Raji (cell line): ENCODE measurements around the gene ROBO3.

Experiments
- POLR2A ChIP-seq: IDR thresholded peaks from 2 replicates; pipeline ENCODE4 v1.6.1; 2011; ENCODE audit warnings: low read depth, low read length, control low read depth; ENCODE audit not compliant: insufficient read depth

ROBO3 gene, protein sequence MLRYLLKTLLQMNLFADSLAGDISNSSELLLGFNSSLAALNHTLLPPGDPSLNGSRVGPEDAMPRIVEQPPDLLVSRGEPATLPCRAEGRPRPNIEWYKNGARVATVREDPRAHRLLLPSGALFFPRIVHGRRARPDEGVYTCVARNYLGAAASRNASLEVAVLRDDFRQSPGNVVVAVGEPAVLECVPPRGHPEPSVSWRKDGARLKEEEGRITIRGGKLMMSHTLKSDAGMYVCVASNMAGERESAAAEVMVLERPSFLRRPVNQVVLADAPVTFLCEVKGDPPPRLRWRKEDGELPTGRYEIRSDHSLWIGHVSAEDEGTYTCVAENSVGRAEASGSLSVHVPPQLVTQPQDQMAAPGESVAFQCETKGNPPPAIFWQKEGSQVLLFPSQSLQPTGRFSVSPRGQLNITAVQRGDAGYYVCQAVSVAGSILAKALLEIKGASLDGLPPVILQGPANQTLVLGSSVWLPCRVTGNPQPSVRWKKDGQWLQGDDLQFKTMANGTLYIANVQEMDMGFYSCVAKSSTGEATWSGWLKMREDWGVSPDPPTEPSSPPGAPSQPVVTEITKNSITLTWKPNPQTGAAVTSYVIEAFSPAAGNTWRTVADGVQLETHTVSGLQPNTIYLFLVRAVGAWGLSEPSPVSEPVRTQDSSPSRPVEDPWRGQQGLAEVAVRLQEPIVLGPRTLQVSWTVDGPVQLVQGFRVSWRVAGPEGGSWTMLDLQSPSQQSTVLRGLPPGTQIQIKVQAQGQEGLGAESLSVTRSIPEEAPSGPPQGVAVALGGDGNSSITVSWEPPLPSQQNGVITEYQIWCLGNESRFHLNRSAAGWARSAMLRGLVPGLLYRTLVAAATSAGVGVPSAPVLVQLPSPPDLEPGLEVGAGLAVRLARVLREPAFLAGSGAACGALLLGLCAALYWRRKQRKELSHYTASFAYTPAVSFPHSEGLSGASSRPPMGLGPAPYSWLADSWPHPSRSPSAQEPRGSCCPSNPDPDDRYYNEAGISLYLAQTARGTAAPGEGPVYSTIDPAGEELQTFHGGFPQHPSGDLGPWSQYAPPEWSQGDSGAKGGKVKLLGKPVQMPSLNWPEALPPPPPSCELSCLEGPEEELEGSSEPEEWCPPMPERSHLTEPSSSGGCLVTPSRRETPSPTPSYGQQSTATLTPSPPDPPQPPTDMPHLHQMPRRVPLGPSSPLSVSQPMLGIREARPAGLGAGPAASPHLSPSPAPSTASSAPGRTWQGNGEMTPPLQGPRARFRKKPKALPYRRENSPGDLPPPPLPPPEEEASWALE (N-terminal part only)

DNA sequence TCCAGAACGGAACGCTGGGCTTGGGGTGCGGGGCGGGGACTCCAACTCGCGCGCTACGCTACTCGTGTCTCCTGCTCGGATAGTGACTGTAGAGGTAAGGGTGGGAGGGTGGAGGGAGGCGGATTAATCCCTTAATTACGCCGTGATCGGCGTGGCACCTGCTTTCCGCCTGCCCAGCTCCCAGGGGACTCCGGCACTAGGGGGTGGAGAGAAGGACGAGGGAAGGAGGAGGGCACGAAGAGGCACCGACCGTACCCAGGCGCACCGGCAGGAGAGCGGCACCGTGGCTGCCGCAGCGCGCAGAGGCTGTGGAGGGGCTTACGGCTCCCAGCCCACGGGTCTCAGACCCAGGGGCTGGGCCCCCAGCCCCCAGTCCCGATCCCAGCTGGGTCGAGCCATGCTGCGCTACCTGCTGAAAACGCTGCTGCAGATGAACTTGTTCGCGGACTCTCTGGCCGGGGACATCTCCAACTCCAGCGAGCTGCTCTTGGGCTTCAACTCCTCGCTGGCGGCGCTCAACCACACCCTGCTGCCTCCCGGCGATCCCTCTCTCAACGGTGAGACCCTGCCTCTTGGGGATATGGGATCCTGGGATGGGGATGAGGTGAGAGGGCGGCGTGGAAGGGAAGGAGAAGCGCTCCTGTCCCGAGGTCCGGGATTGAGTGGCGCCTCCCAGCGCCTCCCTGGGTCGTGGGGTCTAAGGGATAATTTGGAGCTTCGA is at the start of gene ROBO3:
TSS of gene ROBO3 (plus strand) at position 252 of the 721 bp plus-strand sequence. CDS start at position 398, 146 bp downstream.
- TF ChIP-seq POLR2A: no peak

DNA sequence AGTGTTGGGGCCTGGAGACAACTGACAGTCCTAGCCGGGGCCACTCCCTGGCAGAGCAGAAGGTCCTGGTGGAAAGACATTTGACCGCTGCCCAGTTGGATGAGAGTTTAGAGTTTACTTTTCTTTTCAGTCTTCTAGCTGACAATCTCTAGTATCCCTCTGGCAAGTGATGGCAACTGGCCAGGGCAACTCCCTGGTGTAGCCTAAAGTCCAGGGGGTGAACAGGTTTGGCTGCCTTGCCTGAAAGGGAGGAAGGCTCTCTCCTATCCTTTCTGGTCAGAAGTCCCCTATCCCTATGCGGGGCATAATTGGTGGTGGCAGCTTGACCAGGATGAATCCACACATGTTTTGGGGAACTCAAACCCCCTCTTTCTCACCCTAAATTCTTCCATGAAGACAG is 48.2 kb upstream of the ROBO3 start:
- no peak for TF ChIP-seq POLR2A

DNA sequence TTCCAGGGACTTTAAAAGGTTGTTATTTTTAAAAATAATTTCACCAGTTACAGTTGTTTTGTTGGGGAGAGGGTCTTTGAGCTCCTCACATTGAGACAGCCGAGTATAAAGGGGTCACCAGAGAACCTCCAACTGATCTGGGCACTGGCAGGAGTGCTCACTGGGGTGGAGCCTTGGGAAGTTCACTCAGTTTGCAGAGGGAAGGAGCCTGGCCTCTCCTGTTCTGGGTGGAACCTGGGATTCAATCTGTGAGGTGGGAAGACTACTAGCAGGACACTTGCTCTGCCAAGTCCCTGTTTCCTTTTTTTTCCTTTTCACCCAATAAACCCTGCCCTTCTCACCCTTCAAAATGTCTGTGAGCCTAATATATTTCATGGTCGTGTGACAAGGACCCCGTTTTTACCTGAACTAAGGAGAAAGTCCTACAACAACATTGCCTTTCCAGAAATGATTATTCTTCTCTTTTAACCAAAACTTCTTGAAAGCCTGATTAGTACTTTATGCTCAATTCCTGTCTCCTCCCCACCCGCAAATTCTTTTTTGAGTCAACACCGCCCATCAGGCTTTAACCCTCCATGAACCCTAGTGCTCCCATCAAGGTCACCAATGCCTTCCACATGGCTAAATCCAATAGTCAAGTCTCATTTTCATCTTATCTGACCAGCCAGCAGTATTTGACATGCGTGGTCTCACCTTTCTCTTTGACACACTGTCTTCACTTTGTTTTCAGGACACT is 43.1 kb upstream of the ROBO3 start:
- no peak for TF ChIP-seq POLR2A

DNA sequence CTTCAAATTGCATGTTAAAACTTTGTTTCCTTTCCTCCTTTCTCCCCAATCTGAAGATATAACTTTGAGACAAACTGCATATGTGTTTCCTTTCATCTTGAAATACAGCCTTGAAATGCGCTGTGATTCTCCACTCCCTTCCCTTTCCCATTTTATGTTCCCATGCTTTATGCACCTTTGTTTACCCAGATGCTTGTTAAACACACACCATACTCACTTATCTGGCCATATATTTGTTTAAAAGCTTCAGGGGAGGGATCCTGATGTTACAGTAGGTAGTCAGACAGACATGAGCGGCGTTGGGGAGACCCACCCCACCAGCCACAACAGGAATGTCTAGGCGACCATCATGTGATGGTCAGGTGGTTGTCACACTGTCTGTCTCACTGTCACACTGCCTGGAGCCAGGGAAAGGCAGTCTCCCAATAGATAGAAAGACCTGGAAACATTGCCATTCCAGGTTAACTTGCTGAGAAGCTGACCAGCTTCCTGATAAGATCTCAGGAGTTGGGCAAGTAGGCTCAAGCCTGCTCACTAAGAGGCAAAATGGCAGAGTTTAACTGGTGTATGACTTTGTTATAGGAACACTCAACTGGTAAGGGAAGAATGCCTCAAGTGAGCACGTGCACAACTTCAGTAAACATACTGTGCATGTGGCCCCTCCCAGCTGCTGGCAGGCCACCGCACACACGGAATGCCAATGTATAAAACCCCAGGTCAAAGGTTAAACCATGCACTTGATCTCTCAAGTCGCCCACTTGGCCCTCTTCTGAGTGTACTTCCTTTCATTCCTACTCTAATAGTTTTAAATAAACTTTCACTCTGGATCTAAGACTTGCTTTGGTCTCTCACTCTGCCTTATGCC is 41.5 kb upstream of the ROBO3 start:
- TF ChIP-seq POLR2A: no peak

DNA sequence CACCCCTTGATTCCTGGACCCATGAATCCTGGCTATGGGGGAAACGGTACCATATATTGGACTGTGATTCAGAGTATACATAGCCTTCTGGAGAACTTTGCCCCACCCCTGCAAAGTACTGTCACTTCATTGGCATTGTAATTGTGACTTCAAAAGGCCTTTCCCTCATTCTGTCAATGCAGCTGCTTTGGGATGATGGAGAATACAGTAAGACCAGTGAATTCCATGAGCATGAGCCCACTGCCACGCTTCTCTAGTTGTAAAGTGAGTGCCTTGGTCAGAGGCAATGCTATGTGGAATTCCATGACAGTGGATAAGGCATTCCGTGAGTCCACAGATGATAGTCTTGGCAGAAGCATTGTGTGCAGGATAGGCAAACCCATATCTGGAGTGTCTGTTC is 39.4 kb upstream of the ROBO3 start:
- TF ChIP-seq POLR2A: no peak

DNA sequence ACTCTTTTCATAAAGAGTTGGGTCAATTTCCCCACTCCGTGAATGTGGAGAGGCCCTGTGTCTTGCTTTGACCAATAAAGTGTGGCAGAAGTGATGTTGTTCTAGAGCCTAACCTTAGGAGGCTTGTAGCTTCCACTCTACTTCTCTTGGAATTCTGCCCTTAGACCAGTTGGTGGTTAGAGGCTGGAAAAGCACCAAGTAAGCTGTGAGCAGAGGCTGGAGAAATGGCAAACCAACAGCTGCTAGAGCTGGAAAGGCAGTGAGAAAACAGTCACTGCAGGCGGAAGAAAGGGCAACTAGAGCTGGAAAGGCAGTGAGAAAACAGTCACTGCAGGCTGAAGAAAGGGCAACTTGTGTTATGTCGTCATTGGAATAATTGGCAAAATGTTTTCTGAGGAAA is 35.2 kb upstream of the ROBO3 start:
- no peak for TF ChIP-seq POLR2A

DNA sequence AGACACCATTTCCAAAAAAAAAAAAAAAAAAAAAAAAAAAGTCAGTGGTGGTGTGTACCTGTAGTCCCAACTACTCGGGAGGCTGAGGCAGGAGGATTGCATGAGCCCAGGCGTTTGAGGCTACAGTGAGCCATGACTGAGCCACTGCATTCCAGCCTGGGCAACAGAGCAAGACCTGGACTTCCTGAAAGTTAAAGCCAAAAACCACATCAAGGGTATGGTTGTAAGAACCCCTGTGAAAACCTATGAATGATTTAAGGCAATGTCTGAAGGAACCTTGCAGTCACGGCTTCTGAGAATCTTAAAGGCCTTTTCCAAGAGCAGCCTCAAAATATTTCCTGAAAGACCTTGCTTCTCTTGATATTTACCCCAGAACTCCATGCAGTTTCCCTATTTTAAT is 34.5 kb upstream of the ROBO3 start:
- no peak for TF ChIP-seq POLR2A

DNA sequence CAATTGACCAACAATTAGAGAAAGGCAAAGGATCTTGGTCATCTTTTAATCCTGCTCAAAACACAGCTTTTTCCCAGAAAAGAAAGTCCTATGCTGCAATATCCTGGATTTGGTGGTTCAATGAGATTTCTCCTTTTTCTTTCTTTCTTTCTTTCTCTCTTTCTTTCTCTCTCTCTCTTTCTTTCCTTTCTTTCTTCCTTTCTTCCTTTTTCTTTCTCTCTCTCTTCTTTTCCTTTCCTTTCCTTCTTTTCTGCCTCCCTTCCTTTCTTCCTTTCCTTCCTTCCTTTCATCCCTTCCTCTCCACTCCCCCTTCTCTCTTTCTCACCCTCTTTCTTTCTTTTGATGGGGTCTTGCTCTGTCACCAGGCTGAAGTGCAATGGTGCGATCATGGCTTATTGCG is 33.3 kb upstream of the ROBO3 start:
- TF ChIP-seq POLR2A: no peak

DNA sequence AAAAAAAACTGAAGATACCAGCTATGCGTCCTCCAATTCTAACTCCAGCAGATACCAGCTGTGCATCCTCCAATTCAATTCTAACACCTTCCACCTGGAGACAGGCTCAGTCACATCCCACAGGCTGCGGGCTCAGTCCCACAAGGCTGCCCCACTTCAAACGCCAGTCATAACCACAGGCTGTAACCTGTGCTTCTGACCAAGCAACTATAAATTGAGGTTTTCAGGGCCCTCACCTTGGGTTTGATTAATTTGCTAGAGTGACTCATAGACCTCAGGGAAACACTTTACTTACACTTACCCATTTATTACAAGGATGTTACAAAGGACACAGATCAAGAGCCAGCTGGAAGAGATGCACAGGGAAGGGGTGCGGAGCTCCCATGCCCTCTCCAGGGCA is 32.7 kb upstream of the ROBO3 start:
- no peak for TF ChIP-seq POLR2A

DNA sequence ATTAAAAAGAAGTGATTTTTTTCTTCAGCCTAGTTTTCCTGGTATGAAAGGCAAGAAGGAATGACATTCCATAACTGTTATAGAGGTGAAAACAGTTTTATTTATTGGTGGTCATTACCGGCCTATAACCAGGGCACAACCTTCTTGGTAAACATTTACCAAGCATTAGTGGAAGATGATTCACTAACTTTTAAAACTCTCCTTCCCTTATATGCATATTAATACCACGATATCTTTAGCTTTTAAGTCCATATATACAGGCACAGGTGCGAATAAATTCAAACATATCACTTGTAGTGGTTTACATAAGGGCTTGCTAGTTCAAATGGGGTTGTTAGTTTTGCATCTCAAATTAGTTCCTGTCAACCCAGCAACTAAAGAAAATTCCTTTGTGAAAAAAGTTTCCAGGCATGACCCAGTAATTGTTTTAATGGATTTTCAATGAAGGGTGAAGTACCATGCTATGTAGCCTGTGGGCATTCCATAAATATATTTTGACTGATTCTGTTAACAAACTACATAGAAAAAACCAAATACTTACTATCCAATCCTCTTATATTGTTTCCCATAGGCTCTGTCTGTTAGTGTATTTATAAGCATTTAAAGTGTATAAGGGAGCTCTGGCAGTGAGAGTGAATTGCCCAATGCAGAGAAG is 30.6 kb upstream of the ROBO3 start:
- no peak for TF ChIP-seq POLR2A

DNA sequence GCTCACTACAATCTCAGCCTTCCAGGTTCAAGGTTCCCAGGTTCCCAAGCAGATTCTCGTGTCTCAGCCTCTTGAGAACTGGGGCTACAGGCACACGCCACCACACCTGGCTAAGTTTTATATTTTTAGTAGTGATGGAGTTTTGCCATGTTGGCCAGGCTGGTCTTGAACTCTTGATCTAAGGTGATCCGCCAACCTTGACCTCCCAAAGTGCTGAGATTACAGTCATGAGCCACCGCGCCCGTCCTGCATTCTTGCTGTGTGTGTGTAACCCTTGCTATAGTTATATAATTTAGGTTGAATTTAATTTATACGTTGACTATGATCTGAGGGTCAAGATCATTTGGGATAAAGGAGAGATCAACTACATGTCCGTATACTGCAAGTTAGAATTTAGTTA is 29.3 kb upstream of the ROBO3 start:
- no peak for TF ChIP-seq POLR2A

DNA sequence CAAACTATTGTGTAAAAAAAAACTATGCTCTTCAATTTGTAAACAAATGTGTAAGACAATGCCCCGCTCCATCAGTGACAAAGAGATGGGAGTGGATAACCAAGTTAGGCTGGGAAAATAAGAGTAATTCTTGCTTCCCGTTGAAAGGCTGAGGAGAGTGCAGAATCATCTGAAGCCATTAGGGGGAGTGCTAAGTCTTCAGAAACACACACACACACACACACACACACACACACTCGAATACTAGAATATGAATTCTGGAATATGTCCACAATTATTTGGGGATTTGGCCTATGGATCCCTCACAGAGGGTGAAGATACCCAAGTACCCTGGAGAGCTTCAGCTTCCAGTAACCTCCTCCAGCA is 27.8 kb upstream of the ROBO3 start:
- no peak for TF ChIP-seq POLR2A

DNA sequence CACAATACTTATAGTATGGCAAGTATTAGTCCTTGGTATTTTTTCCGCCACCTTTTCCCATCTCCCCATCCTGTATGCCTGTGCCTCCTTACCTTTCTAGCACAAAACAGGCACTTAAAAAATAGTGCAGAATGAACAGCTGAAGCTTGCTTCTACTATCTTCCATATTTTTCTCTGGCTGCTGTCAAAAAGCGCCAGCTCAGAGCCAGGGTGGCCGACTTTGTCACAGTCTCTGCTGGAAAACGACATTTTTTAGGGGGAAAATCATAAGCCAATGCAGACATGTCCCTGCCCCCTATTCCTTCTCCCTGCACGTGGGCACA is 26.5 kb upstream of the ROBO3 start:
- no peak for TF ChIP-seq POLR2A
